ENCODE measurements around the gene MCM8. TPM values are rescaled to one million over a fixed set of nuclear protein-coding genes. Genes with fewer than 3 reads are reported as not detected.

MCM8 gene
- total RNA-seq, 1 experiment from 2014 or later = 28.0 TPM

DNA sequence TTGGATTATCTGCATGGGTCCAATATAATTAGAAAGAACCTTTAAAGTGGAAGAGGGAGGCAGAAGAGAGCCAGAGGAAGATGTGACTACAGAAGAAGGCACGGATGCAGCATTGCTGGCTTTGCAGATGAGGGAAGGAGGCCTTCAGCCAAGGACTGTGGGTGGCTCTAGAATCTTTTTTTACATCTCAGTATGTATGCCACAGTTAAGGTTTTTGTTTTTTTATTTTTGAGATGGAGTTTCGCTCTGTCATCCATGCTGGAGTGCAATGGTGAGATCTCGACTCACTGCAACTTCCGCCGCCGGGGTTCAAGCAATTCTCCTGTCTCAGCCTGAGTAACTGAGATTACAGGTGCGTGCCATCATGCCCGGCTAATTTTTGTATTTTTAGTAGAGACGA, 49.3 kb downstream of the MCM8 start (continued):
- no peak for TF ChIP-seq CDX4 (CRISPR knock-in tag; IDR thresholded peaks at IDR 0.05; ENCODE audit: borderline replicate concordance)
- TF ChIP-seq, protein P1, sequence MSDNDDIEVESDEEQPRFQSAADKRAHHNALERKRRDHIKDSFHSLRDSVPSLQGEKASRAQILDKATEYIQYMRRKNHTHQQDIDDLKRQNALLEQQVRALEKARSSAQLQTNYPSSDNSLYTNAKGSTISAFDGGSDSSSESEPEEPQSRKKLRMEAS (CRISPR knock-in tag; IDR thresholded peaks at IDR 0.05) = no peak
- TF ChIP-seq RORB (CRISPR knock-in tag; IDR thresholded peaks at IDR 0.05) = no peak
- TF ChIP-seq ZNF532 (CRISPR knock-in tag; IDR thresholded peaks at IDR 0.05; ENCODE audit: borderline replicate concordance) = no peak
- TF ChIP-seq, protein P2, sequence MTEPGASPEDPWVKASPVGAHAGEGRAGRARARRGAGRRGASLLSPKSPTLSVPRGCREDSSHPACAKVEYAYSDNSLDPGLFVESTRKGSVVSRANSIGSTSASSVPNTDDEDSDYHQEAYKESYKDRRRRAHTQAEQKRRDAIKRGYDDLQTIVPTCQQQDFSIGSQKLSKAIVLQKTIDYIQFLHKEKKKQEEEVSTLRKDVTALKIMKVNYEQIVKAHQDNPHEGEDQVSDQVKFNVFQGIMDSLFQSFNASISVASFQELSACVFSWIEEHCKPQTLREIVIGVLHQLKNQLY (CRISPR knock-in tag; IDR thresholded peaks at IDR 0.05) = no peak
- TF ChIP-seq, protein P3, sequence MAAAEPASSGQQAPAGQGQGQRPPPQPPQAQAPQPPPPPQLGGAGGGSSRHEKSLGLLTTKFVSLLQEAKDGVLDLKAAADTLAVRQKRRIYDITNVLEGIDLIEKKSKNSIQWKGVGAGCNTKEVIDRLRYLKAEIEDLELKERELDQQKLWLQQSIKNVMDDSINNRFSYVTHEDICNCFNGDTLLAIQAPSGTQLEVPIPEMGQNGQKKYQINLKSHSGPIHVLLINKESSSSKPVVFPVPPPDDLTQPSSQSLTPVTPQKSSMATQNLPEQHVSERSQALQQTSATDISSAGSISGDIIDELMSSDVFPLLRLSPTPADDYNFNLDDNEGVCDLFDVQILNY (CRISPR knock-in tag; IDR thresholded peaks at IDR 0.05) = no peak
- TF ChIP-seq MXD4 (CRISPR knock-in tag; IDR thresholded peaks at IDR 0.05; ENCODE audit: borderline replicate concordance) = no peak
- no peak for TF ChIP-seq IRF2 (CRISPR knock-in tag; IDR thresholded peaks at IDR 0.05; ENCODE audit: borderline replicate concordance, low read depth)
- TF ChIP-seq RELA (CRISPR knock-in tag; IDR thresholded peaks at IDR 0.05; ENCODE audit: borderline replicate concordance) = no peak
- no peak for TF ChIP-seq SMAD3 (CRISPR knock-in tag; IDR thresholded peaks at IDR 0.05; ENCODE audit: borderline replicate concordance)

GRCh38 chr20:6000871-6001270, 50.4 kb downstream of the MCM8 start:
- Mint-ChIP-seq H3K4me1 (no peaks in the 10 kb centered on the region), H3K27ac (no peak overlapping the region), H3K4me3 (no peak overlapping the region), H3K27me3 (ENCODE audit: low read depth) (no peaks in the 10 kb centered on the region), H3K9me3 (no peaks in the 10 kb centered on the region), H3K36me3 (peaks cover 6% of the 10 kb centered on the region; the same call in 1 of the 2 replicates)
- ATAC-seq = no peak
- no peak for TF ChIP-seq E2F4 (CRISPR knock-in tag; IDR thresholded peaks at IDR 0.05; ENCODE audit: borderline replicate concordance, low read depth)
- TF ChIP-seq OVOL2 (CRISPR knock-in tag; IDR thresholded peaks at IDR 0.05; ENCODE audit: borderline replicate concordance) = no peak
- DNase-seq (ENCODE audit: low spot score) = no peak
- POLR2A ChIA-PET = no interaction called here
- CTCF ChIA-PET = no interaction called here

DNA sequence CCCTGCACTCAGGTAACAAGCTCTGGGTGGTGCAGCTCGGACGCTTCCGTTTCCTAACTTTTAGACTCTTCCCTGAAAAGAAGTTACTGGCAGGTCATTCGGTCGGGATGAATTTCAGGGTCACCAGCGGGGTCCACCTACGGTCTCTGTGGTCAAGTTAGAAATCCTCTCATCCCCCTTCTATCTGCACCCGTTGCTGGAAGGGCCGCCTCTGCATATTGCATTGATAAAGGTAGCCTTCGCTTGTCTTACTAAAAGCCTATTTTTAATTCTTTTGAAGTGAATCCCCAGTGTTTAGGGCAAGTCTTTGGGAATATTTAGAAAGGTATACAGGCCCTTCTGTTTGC, 56.1 kb downstream of the MCM8 start:
- Mint-ChIP-seq H3K9me3 (no peaks in the 10 kb centered on the region), H3K4me1 (peaks cover 12% of the 10 kb centered on the region), H3K27ac (peak overlapping the region; percentile 57; the same call in 1 of the 2 replicates), H3K4me3 (peak overlapping the region; percentile 95), H3K36me3 (peaks cover 18% of the 10 kb centered on the region), H3K27me3 (ENCODE audit: low read depth) (no peaks in the 10 kb centered on the region)
- no peak for DNase-seq (ENCODE audit: low spot score)
- ChIA-PET POLR2A (no interaction called here), CTCF (interaction anchor here (0.6 kb wide), 1 partner anchor 34 kb away, joined by 3 read pairs; no protein-coding TSS in a partner anchor)
- no peak for ATAC-seq
- TF ChIP-seq USF2 (CRISPR knock-in tag; IDR thresholded peaks at IDR 0.05) (no peak), NFE2L1 (CRISPR knock-in tag; IDR thresholded peaks at IDR 0.05) (no peak), NFYB (CRISPR knock-in tag; conservative IDR thresholded peaks at IDR 0.05; ENCODE audit: low read depth) (no peak), FOXK1 (CRISPR knock-in tag; IDR thresholded peaks at IDR 0.05) (no peak), ERG (CRISPR knock-in tag; IDR thresholded peaks at IDR 0.05) (no peak), ZNF232 (CRISPR knock-in tag; IDR thresholded peaks at IDR 0.05) (no peak), GABPB1 (CRISPR knock-in tag; IDR thresholded peaks at IDR 0.05) (no peak)
- TF ChIP-seq, protein P4, sequence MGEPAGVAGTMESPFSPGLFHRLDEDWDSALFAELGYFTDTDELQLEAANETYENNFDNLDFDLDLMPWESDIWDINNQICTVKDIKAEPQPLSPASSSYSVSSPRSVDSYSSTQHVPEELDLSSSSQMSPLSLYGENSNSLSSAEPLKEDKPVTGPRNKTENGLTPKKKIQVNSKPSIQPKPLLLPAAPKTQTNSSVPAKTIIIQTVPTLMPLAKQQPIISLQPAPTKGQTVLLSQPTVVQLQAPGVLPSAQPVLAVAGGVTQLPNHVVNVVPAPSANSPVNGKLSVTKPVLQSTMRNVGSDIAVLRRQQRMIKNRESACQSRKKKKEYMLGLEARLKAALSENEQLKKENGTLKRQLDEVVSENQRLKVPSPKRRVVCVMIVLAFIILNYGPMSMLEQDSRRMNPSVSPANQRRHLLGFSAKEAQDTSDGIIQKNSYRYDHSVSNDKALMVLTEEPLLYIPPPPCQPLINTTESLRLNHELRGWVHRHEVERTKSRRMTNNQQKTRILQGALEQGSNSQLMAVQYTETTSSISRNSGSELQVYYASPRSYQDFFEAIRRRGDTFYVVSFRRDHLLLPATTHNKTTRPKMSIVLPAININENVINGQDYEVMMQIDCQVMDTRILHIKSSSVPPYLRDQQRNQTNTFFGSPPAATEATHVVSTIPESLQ (CRISPR knock-in tag; IDR thresholded peaks at IDR 0.05) = no peak
